ENCODE results near the gene SGO2. TPM values are rescaled to one million over a fixed set of nuclear protein-coding genes. Genes with fewer than 3 reads are reported as not detected.
"Not testable (repeated sequence)": the region's sequence is repeated elsewhere in the genome, so short reads cannot be mapped to it uniquely, and the experiment has no call there.

SGO2 gene
- total RNA-seq, 1 donor from 2014 or later, result 7.7 TPM

DNA sequence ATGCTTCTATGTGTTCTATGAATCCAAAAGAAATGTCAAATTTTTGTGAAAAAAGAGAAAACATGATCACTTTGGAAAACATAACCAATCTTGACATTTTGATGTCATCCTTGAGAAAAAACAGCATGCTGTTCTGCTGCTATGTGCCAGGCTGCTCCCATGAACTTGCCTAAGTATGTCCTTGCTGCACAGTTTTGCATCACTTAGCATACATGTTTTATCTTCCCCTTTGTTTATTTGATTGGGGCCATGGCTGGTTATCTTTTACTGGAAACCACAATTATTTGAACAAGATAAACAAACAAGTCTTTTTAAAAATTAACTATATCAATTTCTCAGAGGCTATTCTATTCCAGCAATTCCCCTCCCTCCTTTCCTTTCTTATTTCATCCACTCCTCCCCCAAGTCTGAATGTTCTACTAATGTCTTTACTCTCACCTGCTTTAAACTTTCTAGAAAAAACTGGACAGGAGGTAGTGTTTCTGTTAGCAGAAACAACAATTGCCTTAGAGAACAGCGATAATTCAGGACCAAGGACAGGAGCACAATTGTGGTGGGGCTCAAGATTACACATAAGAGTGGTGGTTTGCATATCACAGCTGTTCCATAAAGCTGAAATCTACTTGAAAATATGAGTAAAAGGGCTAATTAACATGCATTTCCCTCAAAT lies 66.5 kb downstream of the SGO2 start:
- no peak for DNase-seq

GRCh38 chr2:200593905-200594304 lies 67.9 kb downstream of the SGO2 start:
- DNase-seq, result no peak

DNA sequence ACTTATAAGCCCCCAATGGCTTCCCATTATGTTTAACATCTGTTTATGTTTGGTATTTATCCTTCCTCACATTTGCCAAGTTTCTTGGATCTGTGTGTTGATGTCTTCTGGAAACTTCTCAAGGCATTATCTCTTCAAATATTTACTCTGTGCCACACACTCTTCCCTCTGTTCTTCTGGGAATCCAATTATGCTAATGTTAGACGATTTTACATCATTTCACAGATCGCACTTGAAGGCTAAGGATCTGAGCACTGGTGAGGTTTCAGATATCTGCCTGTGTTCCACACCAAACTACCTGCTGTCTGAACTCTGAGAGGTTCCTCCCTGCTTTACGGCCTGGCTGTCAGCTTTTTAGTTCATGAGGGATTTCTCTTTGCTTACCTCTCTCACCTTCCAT lies 69.9 kb downstream of the SGO2 start:
- DNase-seq, result no peak

DNA sequence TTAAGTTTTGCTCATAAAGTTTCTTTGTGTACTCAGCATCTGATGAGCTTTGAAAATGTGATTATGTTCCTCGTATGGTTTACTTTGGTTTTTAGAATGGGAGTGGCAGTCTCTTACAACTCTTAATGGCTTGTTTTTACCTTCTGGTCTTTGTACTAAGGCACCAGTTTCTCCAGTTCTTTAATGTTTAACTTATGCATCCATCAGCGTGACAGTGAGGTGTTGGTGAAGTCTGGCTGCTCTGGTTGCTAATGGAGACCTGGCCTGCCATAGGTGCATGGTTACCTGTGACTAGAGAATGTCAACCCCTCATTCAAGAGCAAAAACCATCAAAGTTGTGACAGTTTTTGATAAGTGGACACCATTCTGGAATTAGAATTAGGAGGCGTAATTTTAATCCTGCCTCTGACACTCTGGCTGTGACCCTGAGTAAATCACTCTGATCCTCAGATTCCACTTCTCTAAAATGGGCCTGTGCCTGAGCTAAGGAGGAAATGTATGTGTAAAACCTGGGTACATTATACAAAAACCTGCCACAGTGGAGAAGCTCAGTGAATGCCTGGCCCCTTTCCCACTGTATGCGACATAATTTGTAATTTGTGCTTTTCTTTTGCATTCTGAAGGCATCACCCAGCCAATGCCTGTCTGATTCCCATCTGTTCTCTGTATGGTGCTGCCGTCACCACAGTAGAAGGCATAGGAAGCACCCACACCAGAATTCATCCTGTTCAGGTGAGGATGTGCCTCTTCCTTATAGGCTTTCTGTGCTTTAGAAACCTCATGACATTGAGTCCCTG lies 71.0 kb downstream of the SGO2 start:
- DNase-seq, result no peak

GRCh38 chr2:200599206-200599605 lies 73.2 kb downstream of the SGO2 start:
- no peak for DNase-seq

- no peak for DNase-seq
Observed at GRCh38 chr2:200600549-200601225, 74.7 kb downstream of the SGO2 start.

GRCh38 chr2:200602584-200602983 lies 76.6 kb downstream of the SGO2 start:
- DNase-seq, result no peak

DNA sequence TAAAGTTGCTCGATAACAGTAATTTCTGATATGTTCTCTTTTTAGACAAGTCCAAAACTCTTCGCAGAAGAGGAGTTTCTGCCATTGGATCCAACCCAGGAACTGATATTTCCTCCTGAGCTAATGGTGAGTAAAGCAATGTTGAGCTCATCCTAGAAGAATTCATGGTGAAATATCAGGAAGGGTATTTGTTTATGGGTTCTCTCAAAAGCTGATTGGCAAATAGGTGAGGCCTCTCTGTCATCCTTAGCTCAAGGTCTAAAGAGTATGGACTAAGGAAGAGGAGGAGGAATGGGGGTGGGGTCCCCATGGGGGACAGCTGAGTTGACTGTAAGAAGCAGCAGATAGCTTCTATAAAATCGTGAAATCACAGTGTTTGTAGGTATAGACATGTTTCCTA lies 78.0 kb downstream of the SGO2 start:
- DNase-seq, result no peak

DNA sequence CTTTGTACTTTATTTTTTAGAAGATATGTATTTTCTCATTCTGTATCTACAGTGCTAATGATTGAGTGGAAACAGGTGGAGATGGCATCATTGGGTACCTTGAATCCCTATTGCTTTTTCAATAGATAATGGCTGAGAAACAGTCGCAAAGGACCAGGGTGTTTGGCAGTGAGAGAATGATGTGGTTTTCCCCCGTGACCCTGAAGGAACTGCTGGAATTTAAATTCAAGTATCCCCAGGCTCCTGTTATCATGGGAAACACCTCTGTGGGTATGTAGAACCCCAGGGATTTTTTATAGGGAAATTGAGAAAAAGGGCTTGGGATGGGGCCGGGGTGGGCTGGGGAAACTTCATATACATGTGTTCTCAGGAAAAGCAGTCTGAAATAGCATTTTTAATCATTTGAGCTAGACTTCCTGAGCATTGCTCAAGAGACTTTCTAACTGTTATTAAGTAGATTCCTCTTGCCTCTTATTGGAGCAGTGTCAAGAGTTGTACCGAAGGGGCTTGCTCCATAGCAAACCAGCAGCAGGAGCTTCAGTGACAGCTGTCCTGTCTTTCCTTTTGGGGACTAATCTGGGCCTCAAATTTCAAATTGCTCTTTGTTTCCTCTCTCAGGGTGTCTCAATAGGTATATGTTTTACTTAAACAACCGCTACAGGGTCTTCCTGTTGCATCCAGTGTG lies 78.7 kb downstream of the SGO2 start:
- no peak for DNase-seq

DNA sequence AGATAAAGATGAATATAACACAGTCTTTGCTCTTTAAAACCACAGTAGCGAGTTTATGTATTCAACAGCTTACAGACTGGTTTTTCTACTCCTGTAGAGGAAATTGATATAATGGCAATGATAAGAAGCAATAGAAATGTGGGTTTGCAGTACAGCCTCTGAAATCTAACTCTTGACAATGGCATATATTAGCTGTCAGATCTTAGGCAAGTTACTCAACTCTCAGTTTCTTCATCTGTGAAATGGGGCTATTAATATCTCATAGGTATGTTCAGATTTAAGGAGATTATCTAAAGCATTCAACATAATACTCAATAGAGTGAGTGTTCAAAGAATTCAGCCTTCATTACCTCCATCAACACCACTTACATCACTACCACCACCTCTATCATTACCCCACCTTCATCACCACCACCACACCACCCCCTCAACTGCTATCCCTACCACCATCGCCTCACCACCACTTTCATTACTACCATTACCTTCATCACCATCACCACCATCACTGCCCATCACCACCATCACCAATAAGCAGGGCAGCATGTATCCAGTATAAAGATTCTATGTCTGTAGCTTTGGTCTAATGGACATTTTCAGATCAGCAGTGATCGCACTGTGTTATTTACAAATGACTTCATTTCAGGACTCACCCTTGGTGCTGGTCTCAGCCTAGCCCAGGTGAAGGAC lies 82.5 kb downstream of the SGO2 start:
- no peak for DNase-seq

DNA sequence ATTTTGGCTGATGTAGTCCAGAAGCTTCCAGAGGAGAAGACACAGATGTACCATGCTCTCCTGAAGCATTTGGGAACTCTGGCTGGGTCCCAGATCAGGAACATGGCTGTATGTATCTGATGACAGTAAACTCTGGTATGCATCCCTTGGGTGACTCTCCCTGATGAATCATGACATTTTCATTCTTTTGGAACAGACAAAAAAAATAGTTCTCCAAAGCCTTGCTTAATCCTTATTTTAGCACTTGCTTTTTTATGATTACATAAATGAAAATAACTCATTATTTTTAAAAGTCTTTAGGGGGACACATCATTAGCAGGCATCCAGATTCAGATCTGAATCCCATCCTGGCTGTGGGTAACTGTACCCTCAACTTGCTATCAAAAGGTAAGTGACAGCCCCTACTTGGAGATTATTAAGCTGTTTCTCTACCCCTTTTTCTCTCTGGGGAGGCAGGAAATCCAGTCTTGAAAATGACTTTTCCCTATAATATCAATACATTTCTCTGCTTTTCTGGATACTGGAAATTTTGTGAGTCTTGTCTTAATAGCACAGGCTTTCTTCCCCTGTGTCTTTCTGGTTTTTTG lies 83.1 kb downstream of the SGO2 start:
- no peak for DNase-seq

GRCh38 chr2:200610217-200610616 lies 84.2 kb downstream of the SGO2 start:
- DNase-seq, result not testable (repeated sequence)

GRCh38 chr2:200613692-200614091 lies 87.7 kb downstream of the SGO2 start:
- no peak for DNase-seq

DNA sequence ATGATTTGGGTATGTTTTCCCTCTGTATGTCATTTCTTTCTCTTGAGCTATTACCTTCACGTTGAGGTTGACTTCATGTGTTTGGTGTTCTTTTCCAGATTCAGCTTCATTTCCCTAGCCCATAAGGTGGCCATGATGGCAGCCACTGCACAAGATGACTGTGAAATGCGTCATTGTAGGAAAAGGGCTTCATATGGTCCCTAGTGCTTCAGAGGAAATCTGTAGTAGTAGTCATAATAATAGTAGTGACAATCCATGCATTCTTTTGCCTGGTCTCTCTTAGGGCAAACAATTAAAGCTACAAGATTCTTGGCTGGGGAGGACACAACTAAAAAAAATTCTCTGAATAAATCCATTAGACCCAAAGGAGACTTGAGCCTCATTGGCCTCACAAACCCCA lies 88.2 kb downstream of the SGO2 start:
- no peak for DNase-seq

DNA sequence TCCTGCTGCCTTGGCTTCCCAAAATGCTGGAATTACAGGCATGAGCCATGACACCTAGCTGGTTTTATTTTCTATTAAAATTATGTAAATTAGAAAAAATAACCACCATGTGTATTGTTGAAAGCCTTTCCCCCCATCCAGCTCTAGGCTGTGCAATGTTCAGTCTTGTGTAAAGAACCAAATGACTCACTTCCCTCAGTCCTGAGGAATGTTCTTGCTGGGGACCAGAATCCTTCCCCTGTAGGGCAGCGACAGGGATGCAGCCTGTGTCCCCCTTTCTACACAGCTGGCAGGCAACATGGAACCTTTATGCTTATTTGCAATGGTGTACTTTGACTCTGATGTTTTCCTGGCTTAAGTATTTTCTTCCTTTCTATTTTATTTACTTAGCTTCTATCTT lies 89.2 kb downstream of the SGO2 start:
- DNase-seq, result no peak

DNA sequence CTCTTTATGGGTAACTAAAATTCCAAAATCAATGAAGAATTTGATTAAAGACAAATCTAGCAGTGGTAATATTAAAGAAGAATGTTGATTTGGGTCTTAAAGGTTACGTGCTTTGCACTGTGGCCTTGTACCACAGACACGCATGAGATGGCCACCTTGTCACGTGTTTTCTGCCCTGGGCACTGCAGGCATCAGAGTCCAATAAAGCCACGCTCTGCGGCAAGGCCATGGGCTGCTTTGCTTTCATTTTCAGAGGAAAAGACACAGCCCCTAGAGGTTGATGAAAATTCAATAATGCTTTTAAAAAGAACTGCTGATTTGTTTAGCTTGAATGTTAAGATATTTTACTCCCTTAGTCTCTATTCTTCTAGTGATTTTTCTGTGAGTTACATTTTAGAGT lies 90.2 kb downstream of the SGO2 start:
- no peak for DNase-seq

- no peak for DNase-seq
Observed at GRCh38 chr2:200616656-200617055, 90.6 kb downstream of the SGO2 start.

DNA sequence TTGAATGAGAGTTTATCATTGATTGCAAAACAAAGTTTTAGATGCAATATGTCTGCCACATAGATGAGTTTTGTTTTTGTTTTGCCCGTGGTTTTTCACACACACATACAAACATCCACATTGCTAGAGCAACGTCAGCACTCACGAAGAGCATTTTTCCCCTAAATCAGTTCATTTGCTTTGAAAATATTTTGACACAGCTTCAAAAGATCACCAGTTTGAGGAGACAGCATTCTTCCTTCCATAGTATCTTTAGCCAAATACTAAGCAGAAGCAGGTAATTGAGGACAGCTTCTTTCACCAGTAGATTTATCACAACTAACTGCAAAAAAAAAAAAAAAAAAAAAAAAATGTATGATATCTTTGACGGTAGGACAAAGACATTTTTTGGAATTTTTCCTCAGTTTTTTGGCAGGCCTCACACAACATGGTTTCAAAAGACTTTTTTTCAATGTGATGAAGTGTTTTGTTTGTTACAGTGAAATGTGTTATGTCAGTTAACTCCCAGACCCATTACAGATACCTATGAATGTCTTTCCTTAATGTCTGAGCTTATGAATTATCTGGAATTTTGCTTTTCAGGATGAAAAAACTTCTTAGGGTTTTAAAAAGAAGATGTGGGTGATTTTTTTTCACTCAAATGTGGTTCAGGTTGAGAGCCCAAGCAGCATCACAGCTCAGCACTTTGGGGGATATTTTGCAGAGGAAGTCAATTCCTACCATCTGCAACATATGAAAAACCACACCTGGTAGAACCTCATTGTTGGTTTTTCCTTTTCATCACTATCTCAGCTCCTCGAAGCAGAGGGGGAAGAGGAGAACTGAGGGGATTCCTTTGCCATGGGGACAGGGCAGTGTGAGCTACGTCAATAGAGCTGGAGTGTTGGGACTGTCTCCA lies 91.4 kb downstream of the SGO2 start:
- DNase-seq, result no peak

DNA sequence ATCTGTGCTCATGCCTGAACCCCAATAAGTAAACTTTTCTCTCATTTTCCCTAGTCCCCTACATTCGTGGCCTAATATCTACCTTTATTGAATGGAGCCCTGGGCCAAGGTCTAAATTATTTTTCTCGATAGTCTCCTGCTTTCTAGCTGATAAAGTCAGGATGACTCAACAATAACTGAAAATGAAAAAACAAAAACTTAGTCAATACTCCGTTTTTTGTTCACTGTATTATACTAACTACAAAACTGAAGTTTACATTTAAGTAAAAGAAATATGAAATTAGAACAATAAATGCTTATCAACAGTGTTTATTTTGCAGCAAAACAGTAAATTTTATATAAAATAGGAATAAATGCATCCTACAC lies 92.0 kb downstream of the SGO2 start:
- no peak for DNase-seq

GRCh38 chr2:200618590-200619021 lies 92.6 kb downstream of the SGO2 start:
- peak; percentile 89 for DNase-seq

GRCh38 chr2:200619279-200619678 lies 93.3 kb downstream of the SGO2 start:
- no peak for DNase-seq

Data from skin of body (tissue), 2 donors.